KMS-11 (cell line): ENCODE measurements around the gene PSG4.
"Not testable (repeated sequence)": the region's sequence is repeated elsewhere in the genome, so short reads cannot be mapped to it uniquely, and the experiment has no call there.

Experiments
- H2AFZ ChIP-seq: fragments of 200-600 bp; sonication (generic); 2 replicates; pipeline ENCODE4 v1.6.1; 2016; ENCODE audit warnings: antibody characterized with exemption, mixed run types, low read depth
- H3K27ac ChIP-seq: fragments of 200-600 bp; sonication (generic); 2 replicates; pipeline ENCODE4 v1.6.1; 2016; ENCODE audit warnings: mild to moderate bottlenecking, mixed run types
- H3K27me3 ChIP-seq: fragments of 200-600 bp; sonication (generic); 2 replicates; pipeline ENCODE4 v1.6.1; 2017; ENCODE audit warnings: mild to moderate bottlenecking, low read depth, mixed run types, moderate library complexity; ENCODE audit not compliant: insufficient read depth
- H3K36me3 ChIP-seq: fragments of 200-600 bp; sonication (generic); 2 replicates; pipeline ENCODE4 v1.6.1; 2017; ENCODE audit warnings: mild to moderate bottlenecking, mixed run types; ENCODE audit not compliant: insufficient read depth
- H3K4me1 ChIP-seq: fragments of 200-600 bp; sonication (generic); 2 replicates; pipeline ENCODE4 v1.6.1; 2016; ENCODE audit warnings: mild to moderate bottlenecking, low read depth, mixed run types; ENCODE audit not compliant: poor library complexity, severe bottlenecking
- H3K4me2 ChIP-seq: fragments of 200-600 bp; sonication (generic); 2 replicates; pipeline ENCODE4 v1.7.0; 2016; ENCODE audit warnings: mild to moderate bottlenecking, mixed run types
- H3K4me3 ChIP-seq: fragments of 200-600 bp; sonication (generic); IDR thresholded peaks from 2 replicates; pipeline ENCODE4 v1.6.1; 2017; ENCODE audit warnings: low read depth, low read length, mixed read lengths; ENCODE audit not compliant: insufficient read depth
- H3K79me2 ChIP-seq: fragments of 200-600 bp; sonication (generic); 2 replicates; pipeline ENCODE4 v1.6.1; 2016; ENCODE audit warnings: low read depth, mixed run types; ENCODE audit not compliant: insufficient read depth
- H3K9ac ChIP-seq: fragments of 200-600 bp; sonication (generic); 2 replicates; pipeline ENCODE4 v1.6.1; 2016; ENCODE audit warnings: mild to moderate bottlenecking, mixed run types
- H4K20me1 ChIP-seq: fragments of 200-600 bp; sonication (generic); 2 replicates; pipeline ENCODE4 v1.6.1; 2016; ENCODE audit warnings: mild to moderate bottlenecking, mixed run types; ENCODE audit not compliant: insufficient read depth
- TF ChIP-seq, protein P1 (sequence below): fragments of 200-600 bp; sonication (generic); conservative IDR thresholded peaks from 2 replicates; pipeline ENCODE4 v1.6.1; 2017; ENCODE audit warnings: low read depth, mild to moderate bottlenecking, antibody characterized with exemption, low read length, moderate library complexity, mixed read lengths

The PSG4 gene

DNA sequence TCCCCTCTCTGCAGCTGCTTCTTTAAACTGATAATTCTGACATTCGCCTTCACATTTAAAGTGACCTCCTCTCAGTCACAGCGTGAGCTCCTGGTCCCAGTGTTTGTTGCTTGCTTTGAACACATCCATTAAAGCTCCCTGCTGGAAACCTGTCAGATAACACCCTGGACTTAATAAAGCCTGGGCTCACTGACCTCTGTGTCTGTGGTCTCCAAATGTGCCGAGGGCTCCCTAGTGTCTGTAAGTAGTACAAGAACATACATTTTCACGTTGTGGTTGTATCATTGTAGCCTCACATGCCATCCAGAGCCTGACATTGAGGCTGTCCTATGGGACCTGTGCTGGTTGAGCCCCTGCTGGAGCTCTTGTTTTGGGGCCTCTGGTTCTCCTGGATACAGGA, 2.6 kb upstream of the PSG4 start:
- no peaks in the 10 kb centered on the region for H3K36me3 ChIP-seq
- no peak overlapping the region for H3K9ac ChIP-seq
- no peaks in the 10 kb centered on the region for H3K79me2 ChIP-seq
- TF ChIP-seq, protein P1, sequence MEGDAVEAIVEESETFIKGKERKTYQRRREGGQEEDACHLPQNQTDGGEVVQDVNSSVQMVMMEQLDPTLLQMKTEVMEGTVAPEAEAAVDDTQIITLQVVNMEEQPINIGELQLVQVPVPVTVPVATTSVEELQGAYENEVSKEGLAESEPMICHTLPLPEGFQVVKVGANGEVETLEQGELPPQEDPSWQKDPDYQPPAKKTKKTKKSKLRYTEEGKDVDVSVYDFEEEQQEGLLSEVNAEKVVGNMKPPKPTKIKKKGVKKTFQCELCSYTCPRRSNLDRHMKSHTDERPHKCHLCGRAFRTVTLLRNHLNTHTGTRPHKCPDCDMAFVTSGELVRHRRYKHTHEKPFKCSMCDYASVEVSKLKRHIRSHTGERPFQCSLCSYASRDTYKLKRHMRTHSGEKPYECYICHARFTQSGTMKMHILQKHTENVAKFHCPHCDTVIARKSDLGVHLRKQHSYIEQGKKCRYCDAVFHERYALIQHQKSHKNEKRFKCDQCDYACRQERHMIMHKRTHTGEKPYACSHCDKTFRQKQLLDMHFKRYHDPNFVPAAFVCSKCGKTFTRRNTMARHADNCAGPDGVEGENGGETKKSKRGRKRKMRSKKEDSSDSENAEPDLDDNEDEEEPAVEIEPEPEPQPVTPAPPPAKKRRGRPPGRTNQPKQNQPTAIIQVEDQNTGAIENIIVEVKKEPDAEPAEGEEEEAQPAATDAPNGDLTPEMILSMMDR: no peak
- no peaks in the 10 kb centered on the region for H4K20me1 ChIP-seq
- no peak overlapping the region for H2AFZ ChIP-seq
- H3K4me3 ChIP-seq: no peak overlapping the region
- H3K27ac ChIP-seq: no peak overlapping the region
- no peaks in the 10 kb centered on the region for H3K27me3 ChIP-seq
- no peaks in the 10 kb centered on the region for H3K4me1 ChIP-seq
- no peak overlapping the region for H3K4me2 ChIP-seq

DNA sequence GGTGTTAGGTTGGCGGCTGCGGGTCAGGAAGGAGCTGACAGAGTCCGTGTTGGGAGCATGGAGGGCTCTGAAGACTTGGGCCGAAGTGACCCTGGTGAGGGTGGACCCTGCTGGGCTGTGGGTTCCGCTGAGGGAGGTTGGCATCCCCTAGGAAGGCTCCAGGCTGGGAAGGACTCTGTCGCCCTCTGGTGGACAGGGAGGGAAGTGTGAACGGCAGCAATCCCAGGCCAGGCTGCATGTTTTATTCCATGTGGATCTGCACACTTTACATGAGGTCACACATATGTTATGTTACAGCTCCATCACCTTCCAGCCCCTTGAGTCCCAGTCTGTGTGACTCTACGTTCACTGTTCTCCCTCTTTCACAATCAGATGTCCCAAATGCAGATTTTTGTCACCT, 1.7 kb upstream of the PSG4 start:
- not testable (repeated sequence) for H3K9ac ChIP-seq, H3K4me3 ChIP-seq, H4K20me1 ChIP-seq, H2AFZ ChIP-seq, H3K27me3 ChIP-seq, H3K4me1 ChIP-seq, H3K36me3 ChIP-seq, H3K27ac ChIP-seq, H3K79me2 ChIP-seq, H3K4me2 ChIP-seq

DNA sequence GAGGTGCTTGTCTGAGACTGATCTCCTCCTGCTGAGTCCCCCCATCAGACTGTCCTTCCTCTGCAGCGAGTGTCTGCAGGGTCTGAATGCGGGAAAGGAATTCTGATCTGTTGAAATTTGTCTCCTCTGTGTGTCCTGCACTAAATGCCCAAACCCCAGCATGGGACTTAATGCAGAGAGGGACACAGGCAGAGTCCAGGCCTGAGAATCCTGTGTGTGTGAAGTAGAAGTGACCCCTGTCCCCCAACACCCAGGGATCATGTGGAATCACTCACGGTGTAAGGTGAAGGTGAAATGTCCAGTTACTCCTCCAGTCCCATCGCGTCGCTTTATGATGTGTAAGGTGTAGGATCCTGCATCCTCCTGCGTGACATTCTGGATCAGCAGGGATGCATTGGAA, 1.8 kb downstream of the PSG4 start:
- H3K4me1 ChIP-seq, H4K20me1 ChIP-seq, H3K9ac ChIP-seq, H3K4me2 ChIP-seq, H3K79me2 ChIP-seq, H3K27ac ChIP-seq, H3K27me3 ChIP-seq, H3K36me3 ChIP-seq, H3K4me3 ChIP-seq, H2AFZ ChIP-seq: not testable (repeated sequence)

DNA sequence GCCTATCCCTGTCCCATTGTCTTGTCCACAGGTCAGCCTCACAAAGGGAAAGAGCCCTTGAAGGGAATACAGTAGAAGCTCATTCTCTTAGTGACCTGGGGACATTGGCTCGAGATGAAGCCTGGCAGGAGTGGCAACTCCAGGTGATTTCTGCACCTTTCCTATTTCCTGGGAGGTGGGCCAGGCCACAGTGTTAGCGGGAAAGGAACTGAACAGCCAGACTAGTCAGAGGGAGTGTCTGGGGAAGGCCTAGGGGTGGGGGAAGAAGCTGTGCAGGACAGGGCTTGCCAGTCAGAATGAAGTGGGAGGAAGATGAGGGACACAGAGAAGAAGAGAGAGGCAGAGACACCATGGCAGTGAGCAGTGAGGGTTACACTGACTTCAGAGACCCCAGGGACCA, 3.5 kb downstream of the PSG4 start:
- not testable (repeated sequence) for H3K4me1 ChIP-seq, H2AFZ ChIP-seq, H3K36me3 ChIP-seq, H4K20me1 ChIP-seq, H3K9ac ChIP-seq, H3K79me2 ChIP-seq, H3K27ac ChIP-seq, H3K4me3 ChIP-seq, H3K27me3 ChIP-seq, H3K4me2 ChIP-seq

DNA sequence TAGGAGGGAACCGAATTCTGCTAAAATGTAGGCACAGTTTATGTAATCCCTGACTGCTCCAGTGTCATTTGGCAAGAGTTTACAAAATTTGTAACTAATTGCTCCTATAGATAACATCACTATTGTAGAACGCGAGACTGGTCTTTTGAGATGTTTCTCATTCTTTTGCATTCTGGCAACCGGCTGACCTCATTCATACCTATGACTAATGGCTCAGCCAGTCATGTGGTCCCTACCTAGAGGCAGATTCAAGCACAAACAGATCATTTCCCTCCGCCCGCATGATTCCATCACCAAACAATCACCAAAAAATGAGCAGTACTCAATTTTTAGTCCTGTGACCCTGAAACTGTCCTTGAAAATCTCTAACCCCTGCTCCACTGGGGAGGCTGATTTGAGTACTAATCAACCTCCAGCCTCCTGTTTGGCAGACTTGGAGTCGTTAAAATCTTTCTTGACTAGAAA, 4.1 kb downstream of the PSG4 start:
- not testable (repeated sequence) for H4K20me1 ChIP-seq, H3K9ac ChIP-seq, H3K79me2 ChIP-seq, H2AFZ ChIP-seq, H3K4me1 ChIP-seq, H3K4me3 ChIP-seq, H3K27ac ChIP-seq, H3K36me3 ChIP-seq, H3K27me3 ChIP-seq, H3K4me2 ChIP-seq

DNA sequence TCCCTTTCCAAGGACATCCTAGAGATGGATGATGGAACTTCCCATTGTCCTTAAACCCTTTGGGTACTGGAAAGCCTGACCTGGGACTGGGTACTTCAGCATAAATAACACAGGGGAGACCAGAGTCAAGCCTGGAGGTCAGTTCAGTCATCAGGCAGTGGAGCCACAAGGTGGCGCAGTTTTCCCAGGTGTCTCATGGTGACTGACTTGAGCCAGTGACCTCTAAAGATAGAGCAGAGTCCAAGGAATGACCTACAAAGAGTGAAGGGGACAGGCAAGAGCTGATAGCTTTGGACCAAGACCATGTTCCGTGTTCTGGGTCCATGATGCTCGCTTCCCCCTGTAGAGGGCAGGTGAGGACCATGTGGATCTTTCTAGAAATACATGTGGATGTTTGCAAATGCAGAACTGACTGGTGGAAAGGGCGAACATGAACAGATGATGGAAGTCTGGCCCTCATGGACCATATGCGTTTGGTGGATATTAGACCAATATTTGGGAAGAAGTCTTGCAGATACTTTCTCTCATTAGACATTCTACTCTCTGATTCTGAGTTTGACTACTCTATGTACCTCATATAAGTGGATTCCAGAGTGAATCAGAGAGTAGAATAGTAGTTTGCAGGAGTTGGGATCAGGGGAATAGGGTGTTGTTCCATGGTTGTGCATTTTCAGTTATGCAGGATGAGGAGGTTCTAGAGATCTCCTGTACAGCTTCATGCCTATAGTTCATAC, 6.6 kb downstream of the PSG4 start:
- H3K4me3 ChIP-seq, H3K27ac ChIP-seq, H2AFZ ChIP-seq, H3K4me2 ChIP-seq, H3K36me3 ChIP-seq, H4K20me1 ChIP-seq, H3K27me3 ChIP-seq, H3K9ac ChIP-seq, H3K4me1 ChIP-seq, H3K79me2 ChIP-seq: not testable (repeated sequence)

DNA sequence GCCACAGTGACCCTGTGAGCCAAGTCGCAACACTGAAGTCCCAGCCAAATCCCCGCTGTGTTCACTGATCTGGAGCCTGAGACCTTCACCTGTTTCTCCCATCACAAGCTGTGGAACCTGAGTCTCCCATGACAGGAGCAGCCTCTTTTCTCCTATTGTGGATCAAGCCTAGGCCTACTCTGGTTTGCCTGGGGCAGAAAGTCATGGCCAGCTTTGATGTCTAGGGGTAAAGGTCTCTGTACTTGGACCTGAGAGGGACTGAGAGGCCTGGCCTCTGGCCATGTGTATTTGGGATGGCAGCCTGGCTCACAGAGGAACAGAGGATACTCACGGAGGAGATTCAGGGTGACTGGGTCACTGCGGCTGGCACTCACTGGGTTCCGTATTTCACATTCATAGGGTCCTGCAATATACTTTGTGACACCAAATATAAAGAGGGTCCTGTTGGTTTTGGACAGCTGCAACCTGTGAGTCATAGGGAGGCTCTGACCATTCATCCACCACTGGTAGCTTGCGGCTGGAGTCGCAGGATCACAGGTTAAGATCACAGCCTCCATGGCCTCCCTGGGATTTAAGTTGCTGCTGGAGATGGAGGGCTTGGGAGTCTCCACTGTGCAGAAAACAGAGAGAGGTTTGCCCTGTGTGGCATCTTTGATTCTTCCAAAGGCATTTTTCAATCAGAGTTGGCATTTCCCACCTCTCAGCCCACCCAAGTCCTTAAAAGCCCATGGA, 7.6 kb downstream of the PSG4 start:
- not testable (repeated sequence) for H3K36me3 ChIP-seq, H3K27ac ChIP-seq, H2AFZ ChIP-seq, H3K9ac ChIP-seq, H4K20me1 ChIP-seq, H3K4me3 ChIP-seq, H3K4me2 ChIP-seq, H3K4me1 ChIP-seq, H3K79me2 ChIP-seq, H3K27me3 ChIP-seq

DNA sequence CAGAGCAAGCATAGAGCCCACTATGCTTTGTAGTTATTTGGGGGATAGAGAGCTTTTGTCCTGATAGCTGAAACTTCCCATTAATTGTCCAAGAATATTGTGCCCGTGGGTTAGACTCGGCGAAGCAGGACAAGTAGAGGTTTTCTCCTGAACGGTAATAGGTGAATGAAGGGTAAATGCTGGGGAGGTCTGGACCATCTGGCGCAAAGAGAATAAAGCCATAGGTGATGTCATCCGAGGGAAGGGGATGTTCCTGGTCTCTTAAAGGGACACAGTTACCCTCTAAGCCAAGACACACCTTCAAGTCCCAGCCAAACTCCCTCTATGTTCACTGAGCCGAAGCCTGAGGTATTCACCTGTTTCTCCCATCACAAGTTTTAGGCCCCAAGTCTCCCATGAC, 11.0 kb downstream of the PSG4 start:
- not testable (repeated sequence) for H3K27me3 ChIP-seq, H3K79me2 ChIP-seq, H2AFZ ChIP-seq, H3K9ac ChIP-seq, H3K4me2 ChIP-seq, H3K36me3 ChIP-seq, H4K20me1 ChIP-seq, H3K4me1 ChIP-seq, H3K27ac ChIP-seq, H3K4me3 ChIP-seq

DNA sequence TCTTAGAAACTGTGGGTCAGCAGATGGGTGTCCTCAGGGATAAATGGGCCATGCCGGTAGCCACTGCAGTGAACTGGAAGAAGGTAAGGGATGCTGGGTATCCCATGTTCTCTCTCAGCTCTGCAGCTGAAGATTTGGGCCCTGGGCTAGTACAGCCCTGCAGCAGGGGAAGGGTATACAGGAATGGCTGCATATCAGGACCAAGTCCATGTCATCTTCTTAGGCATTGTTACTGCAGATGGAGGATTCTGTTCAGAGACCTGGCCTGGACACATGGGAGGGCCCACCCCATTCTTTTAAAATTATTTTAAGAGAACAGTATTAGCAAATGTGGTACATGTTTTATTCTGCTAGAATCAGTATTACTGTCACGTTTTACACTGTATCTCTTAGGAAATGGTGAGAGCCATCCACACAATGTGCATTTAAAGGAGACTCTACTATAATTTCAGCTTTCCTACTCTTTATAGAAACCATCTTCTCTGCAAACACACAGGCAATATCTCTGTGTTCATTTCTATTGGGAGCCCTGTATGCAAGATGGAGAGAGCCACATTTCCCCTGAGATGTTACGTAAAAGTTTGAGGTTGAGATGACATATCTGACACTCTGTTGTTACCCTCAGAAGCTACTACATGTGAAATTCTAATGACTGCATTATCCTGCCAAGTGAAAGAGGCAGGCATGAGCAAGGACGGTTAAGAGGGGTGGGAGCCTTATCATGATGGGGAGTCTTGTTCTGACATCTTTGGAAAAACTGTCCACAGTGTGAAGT, 12.9 kb downstream of the PSG4 start:
- H3K4me3 ChIP-seq, H3K4me2 ChIP-seq, H3K9ac ChIP-seq, H3K36me3 ChIP-seq, H2AFZ ChIP-seq, H4K20me1 ChIP-seq, H3K27me3 ChIP-seq, H3K27ac ChIP-seq, H3K79me2 ChIP-seq, H3K4me1 ChIP-seq: not testable (repeated sequence)
